IPS-20b (cell line): ENCODE measurements around the gene CETP.
"Not testable (repeated sequence)": the region's sequence is repeated elsewhere in the genome, so short reads cannot be mapped to it uniquely, and the experiment has no call there.

ENCODE experiments used
- H3K27ac ChIP-seq: one replicate; pipeline ENCODE4 v1.5.1; 2013; ENCODE audit warnings: low read length
- H3K27me3 ChIP-seq: 2 replicates; pipeline ENCODE4 v1.6.1; 2013; ENCODE audit warnings: mild to moderate bottlenecking, low read length, inconsistent platforms; ENCODE audit not compliant: insufficient read depth
- H3K36me3 ChIP-seq: 2 replicates; pipeline ENCODE4 v1.6.1; 2013; ENCODE audit warnings: low read depth, mild to moderate bottlenecking, inconsistent platforms, low read length, moderate library complexity; ENCODE audit not compliant: insufficient read depth
- H3K4me1 ChIP-seq: 2 replicates; pipeline ENCODE4 v1.6.1; 2013; ENCODE audit warnings: mild to moderate bottlenecking, control low read depth, inconsistent platforms, low read length, moderate library complexity; ENCODE audit not compliant: insufficient read depth
- H3K4me3 ChIP-seq: 2 replicates; pipeline ENCODE4 v1.5.1; 2013; ENCODE audit warnings: mild to moderate bottlenecking, low read length, inconsistent platforms
- H3K9ac ChIP-seq: 2 replicates; pipeline ENCODE4 v1.6.1; 2013; ENCODE audit warnings: low read depth, mild to moderate bottlenecking, inconsistent platforms, low read length, moderate library complexity
- H3K9me3 ChIP-seq: 2 replicates; pipeline ENCODE4 v1.6.1; 2013; ENCODE audit warnings: mild to moderate bottlenecking, low read depth, low read length, inconsistent platforms; ENCODE audit not compliant: insufficient read depth

Gene CETP

DNA sequence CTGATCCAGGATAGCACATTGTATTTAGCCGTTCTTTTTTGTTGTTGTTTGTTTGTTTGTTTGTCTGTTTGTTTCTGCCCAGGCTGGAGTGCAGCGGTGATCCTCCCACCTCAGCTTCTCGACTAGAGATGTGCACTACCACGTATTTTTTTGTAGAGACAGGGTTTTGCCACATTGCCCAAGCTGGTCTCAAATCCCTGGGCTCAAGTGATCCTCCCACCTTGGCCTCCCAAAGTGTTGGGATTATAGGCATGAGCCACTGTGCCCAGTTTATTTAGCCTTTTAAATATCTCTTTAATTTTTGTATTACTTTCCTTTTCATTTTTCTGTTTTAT is 18.4 kb downstream of the CETP start:
- no peaks in the 10 kb centered on the region for H3K27me3 ChIP-seq
- no peaks in the 10 kb centered on the region for H3K36me3 ChIP-seq
- no peak overlapping the region for H3K4me3 ChIP-seq
- no peak overlapping the region for H3K9ac ChIP-seq
- no peak overlapping the region for H3K27ac ChIP-seq
- no peaks in the 10 kb centered on the region for H3K9me3 ChIP-seq
- H3K4me1 ChIP-seq = no peaks in the 10 kb centered on the region

GRCh38 chr16:56980792-56981724 is 19.3 kb downstream of the CETP start:
- H3K4me1 ChIP-seq = no peaks in the 10 kb centered on the region
- no peak overlapping the region for H3K27ac ChIP-seq
- no peaks in the 10 kb centered on the region for H3K9me3 ChIP-seq
- no peaks in the 10 kb centered on the region for H3K36me3 ChIP-seq
- H3K27me3 ChIP-seq = no peaks in the 10 kb centered on the region
- no peak overlapping the region for H3K4me3 ChIP-seq
- H3K9ac ChIP-seq = no peak overlapping the region

DNA sequence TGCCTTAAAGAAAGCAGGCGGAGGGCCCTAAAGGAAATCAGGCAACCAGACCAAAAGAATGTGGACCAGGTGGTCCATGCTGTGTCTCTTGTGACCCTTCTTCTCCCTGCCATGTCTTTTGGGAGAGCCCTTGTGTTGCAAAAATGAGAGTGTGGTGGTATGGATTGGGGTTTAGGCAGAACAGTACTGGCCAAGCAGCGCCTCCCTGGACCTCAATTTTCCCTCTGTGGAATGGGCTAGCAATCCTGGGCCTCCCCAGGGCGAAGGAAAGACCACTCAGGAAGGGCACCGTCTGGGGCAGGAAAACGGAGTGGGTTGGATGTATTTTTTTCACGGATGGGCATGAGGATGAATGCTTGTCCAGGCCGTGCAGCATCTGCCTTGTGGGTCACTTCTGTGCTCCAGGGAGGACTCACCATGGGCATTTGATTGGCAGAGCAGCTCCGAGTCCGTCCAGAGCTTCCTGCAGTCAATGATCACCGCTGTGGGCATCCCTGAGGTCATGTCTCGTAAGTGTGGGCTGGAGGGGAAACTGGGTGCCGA is 20.1 kb downstream of the CETP start:
- Histone ChIP-seq H3K4me3 (no peak overlapping the region), H3K9me3 (no peaks in the 10 kb centered on the region), H3K9ac (no peak overlapping the region), H3K4me1 (no peaks in the 10 kb centered on the region), H3K27ac (no peak overlapping the region), H3K36me3 (no peaks in the 10 kb centered on the region), H3K27me3 (no peaks in the 10 kb centered on the region)

DNA sequence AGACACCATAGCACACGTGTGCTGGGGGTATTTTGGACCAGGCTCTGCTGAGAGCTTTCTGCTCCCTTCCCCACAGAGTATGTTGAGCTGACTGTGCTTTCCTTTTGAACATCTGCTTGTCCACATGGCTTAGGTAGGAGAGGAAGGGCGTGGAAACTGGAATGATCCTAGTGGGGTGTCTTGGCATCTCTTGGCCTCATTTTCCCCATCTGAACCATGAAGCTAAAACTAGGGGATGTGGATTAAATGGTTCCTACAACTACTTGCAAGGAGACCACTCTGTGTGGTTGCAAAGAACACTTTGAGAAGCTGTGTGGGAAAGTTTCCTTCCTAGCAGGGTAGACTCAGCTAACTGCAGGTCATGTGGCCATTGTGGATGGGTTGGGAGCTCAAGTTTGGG is 20.9 kb downstream of the CETP start:
- Histone ChIP-seq H3K36me3 (no peaks in the 10 kb centered on the region), H3K4me3 (no peak overlapping the region), H3K9me3 (no peaks in the 10 kb centered on the region), H3K9ac (no peak overlapping the region), H3K4me1 (no peaks in the 10 kb centered on the region), H3K27me3 (peaks cover 4% of the 10 kb centered on the region), H3K27ac (no peak overlapping the region)

DNA sequence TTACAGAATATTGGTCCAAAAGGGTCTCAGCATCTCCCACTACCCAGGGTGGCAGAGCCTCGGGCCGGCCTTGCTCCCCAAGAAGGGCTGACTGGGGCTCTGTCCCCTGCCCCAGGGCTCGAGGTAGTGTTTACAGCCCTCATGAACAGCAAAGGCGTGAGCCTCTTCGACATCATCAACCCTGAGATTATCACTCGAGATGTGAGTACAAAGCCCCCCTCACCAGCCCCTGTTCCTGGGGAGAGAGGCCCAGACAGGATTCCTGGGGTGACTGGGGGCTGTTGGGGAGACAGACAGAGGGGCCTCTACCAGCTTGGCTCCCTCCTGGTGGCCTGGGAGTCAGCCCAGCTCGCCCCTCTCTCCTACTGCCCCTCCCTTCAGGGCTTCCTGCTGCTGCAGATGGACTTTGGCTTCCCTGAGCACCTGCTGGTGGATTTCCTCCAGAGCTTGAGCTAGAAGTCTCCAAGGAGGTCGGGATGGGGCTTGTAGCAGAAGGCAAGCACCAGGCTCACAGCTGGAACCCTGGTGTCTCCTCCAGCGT is 21.5 kb downstream of the CETP start:
- Histone ChIP-seq H3K36me3 (no peaks in the 10 kb centered on the region), H3K4me3 (no peak overlapping the region), H3K27ac (no peak overlapping the region), H3K9ac (no peak overlapping the region), H3K4me1 (no peaks in the 10 kb centered on the region), H3K9me3 (no peaks in the 10 kb centered on the region), H3K27me3 (peaks cover 10% of the 10 kb centered on the region)

DNA sequence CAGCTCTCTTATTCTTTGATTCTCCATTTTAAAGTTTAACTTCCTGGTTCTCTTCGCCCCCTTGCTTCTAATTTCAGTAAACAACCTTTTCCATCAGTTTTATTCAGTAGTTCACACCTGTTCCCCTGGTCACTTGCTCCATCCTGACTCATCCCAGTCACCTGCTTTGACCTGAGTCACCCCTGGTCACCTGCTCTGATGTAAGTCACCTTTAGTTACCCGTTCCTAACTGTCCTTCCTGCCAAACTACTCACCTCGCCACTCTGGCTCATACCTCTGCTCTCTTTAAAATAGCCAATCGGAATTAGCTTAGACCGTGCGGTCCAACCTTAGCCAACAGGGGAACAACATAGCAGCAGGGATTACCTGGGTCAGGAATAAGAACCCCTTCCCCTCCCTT is 22.9 kb downstream of the CETP start:
- Histone ChIP-seq H3K27me3 (peaks cover 24% of the 10 kb centered on the region), H3K36me3 (no peaks in the 10 kb centered on the region), H3K27ac (no peak overlapping the region), H3K9me3 (no peaks in the 10 kb centered on the region), H3K4me3 (no peak overlapping the region), H3K9ac (no peak overlapping the region), H3K4me1 (no peaks in the 10 kb centered on the region)

GRCh38 chr16:56985288-56985961 is 23.7 kb downstream of the CETP start:
- Histone ChIP-seq H3K4me3 (no peak overlapping the region), H3K4me1 (no peaks in the 10 kb centered on the region), H3K27ac (no peak overlapping the region), H3K27me3 (peaks cover 32% of the 10 kb centered on the region), H3K9me3 (no peaks in the 10 kb centered on the region), H3K9ac (no peak overlapping the region), H3K36me3 (no peaks in the 10 kb centered on the region)

DNA sequence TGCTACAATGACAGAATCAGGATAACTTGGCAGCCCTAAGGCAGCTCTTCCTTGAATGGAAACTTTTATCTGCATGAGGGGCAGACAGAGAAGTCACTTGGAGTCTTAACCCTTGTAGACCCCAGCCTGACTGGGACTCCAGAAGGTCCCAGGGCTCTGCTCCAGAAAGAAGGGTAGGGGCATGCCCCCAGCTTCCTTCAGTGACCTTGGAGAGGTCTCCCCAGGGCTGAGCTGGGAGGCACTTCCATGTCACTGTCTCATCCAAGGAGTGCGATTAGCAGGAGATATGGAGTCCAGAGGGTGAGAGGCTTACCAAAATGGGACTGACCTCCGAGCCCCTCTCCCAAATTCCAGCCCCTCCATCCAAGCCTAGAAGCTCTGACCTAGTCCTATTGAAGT is 24.2 kb downstream of the CETP start:
- H3K9ac ChIP-seq = no peak overlapping the region
- H3K9me3 ChIP-seq = no peaks in the 10 kb centered on the region
- H3K27me3 ChIP-seq = peaks cover 37% of the 10 kb centered on the region
- no peak overlapping the region for H3K4me3 ChIP-seq
- no peaks in the 10 kb centered on the region for H3K4me1 ChIP-seq
- no peaks in the 10 kb centered on the region for H3K36me3 ChIP-seq
- no peak overlapping the region for H3K27ac ChIP-seq

DNA sequence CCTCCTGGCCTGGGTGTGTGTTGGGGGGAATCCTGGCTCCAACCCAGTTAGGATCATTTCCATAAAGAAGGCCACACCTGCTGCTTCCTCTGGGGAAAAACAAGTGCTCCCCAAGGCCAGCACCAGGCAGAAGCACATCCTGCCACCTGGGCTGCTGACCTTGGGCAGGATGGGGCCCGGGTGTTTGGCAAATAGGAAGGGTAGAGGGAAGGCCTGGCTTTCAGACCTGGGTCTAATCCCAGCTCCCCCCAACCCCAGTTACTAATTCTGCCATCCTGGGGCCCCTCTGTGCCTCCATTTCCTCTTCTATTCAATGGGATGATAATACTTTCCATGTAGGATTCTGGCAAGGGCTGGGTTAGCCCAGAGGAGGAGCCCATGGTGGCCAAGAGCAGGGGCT is 24.6 kb downstream of the CETP start:
- Histone ChIP-seq H3K27ac (no peak overlapping the region), H3K4me1 (no peaks in the 10 kb centered on the region), H3K36me3 (no peaks in the 10 kb centered on the region), H3K4me3 (no peak overlapping the region), H3K9ac (no peak overlapping the region), H3K27me3 (peaks cover 40% of the 10 kb centered on the region), H3K9me3 (no peaks in the 10 kb centered on the region)

GRCh38 chr16:56986908-56987307 is 25.2 kb downstream of the CETP start:
- not testable (repeated sequence) for H3K4me1 ChIP-seq, H3K4me3 ChIP-seq, H3K9me3 ChIP-seq, H3K36me3 ChIP-seq, H3K27ac ChIP-seq, H3K9ac ChIP-seq
- peaks cover 44% of the 10 kb centered on the region for H3K27me3 ChIP-seq

DNA sequence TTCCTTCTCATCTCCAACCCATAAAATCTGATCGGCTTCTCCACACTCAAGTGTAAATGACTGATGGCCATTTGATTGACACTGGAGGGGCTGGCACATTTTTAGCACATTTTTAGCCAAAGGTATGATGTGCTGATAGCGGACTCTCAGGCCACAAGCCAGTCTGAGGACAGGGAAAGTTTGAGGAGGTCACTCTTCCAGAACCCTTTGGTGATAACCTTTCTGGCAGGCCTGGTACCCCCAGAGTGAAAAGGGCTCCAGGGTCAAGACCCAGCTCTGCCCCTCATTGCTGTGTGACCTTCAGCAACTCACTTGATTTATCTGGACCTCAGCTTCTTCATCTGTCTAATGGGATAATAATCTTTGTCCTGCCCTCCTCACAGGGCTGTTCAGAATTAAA is 25.9 kb downstream of the CETP start:
- Histone ChIP-seq H3K27me3 (peaks cover 44% of the 10 kb centered on the region), H3K36me3 (no peaks in the 10 kb centered on the region), H3K4me3 (no peak overlapping the region), H3K4me1 (no peaks in the 10 kb centered on the region), H3K27ac (no peak overlapping the region), H3K9ac (no peak overlapping the region), H3K9me3 (no peaks in the 10 kb centered on the region)
